ENCODE data around the gene COBL. TPM values are rescaled to one million over a fixed set of nuclear protein-coding genes. Genes with fewer than 3 reads are reported as not detected.

The COBL gene
- polyA plus RNA-seq, 3 donors = not detected

- H3K27ac Mint-ChIP-seq = peak overlapping the region in 1 of 7 donors; percentile 11
- H3K4me1 Mint-ChIP-seq = no peaks in the 10 kb centered on the region
- H3K36me3 Mint-ChIP-seq = no peaks in the 10 kb centered on the region
Observed at GRCh38 chr7:51060536-51060935, 256.1 kb downstream of the COBL start.

GRCh38 chr7:51059504-51060142 is 257.0 kb downstream of the COBL start:
- no peak for DNase-seq
- Histone ChIP-seq H3K9me3 (replicated peaks in 1 of 2; ENCODE audit: control insufficient read depth in 1 of 2, insufficient read depth in 1 of 2, low read length in 2 of 2) (no peaks in the 10 kb centered on the region), H2AFZ (ENCODE audit: insufficient read depth, low read depth, low read length, poor library complexity, severe bottlenecking) (no peak overlapping the region), H3K36me3 (replicated peaks in 1 of 2; ENCODE audit: control insufficient read depth in 1 of 2, insufficient read depth in 2 of 2, low read length in 2 of 2) (no peaks in the 10 kb centered on the region), H4K20me1 (ENCODE audit: insufficient read depth, low read length) (no peaks in the 10 kb centered on the region), H3K4me2 (replicated peaks; ENCODE audit: extremely low read depth, low read length, poor library complexity, severe bottlenecking) (no peak overlapping the region), H3K4me3 (replicated peaks in 1 of 3; ENCODE audit: low read depth in 2 of 3, low read length in 3 of 3) (no peak overlapping the region), H3K4me1 (ENCODE audit: control insufficient read depth in 1 of 2, insufficient read depth in 2 of 2, low read length in 2 of 2) (no peaks in the 10 kb centered on the region), H3K9ac (ENCODE audit: insufficient read depth, low read length, poor library complexity, severe bottlenecking) (no peak overlapping the region), H3K27ac (ENCODE audit: low read depth in 1 of 2, low read length in 2 of 2) (no peak overlapping the region), H3K27me3 (ENCODE audit: control insufficient read depth in 2 of 2, insufficient read depth in 2 of 2, low read length in 2 of 2) (no peaks in the 10 kb centered on the region), H3K79me2 (ENCODE audit: insufficient read depth, low read length) (no peaks in the 10 kb centered on the region)
- H3K27ac Mint-ChIP-seq = no peak overlapping the region
- H3K4me1 Mint-ChIP-seq = no peaks in the 10 kb centered on the region
- TF ChIP-seq CTCF (IDR thresholded peaks at IDR 0.05) = no peak
- peaks cover 0 to 2% (median 0%) of the 10 kb centered on the region in 3 donors for H3K27me3 Mint-ChIP-seq (ENCODE audit: low read depth in 3 of 3)
- no peak overlapping the region for H3K4me3 Mint-ChIP-seq
- WGBS (ENCODE audit: insufficient coverage) = 95% methylated on average over 7 of the region's 9 CpGs
- H3K36me3 Mint-ChIP-seq = no peaks in the 10 kb centered on the region
- H3K9me3 Mint-ChIP-seq = no peaks in the 10 kb centered on the region
- intact Hi-C loops (cut with micrococcal nuclease) = loop anchor here in 1 of 2 donors (10.0 kb wide), 1 partner anchor 965 kb away; the partner anchor contains the start of gene ZPBP

More at GRCh38 chr7:51060536-51060935, 256.1 kb downstream of the COBL start:
- H3K79me2 ChIP-seq (ENCODE audit: insufficient read depth, low read length) = no peaks in the 10 kb centered on the region
- H3K9me3 ChIP-seq (replicated peaks in 1 of 2; ENCODE audit: control insufficient read depth in 1 of 2, insufficient read depth in 1 of 2, low read length in 2 of 2) = no peaks in the 10 kb centered on the region
- intact Hi-C loops (cut with micrococcal nuclease) = loop anchor here in 1 of 2 donors (10.0 kb wide), 1 partner anchor 966 kb away; the partner anchor contains the start of gene ZPBP
- no peak for TF ChIP-seq CTCF (IDR thresholded peaks at IDR 0.05)
- no peak overlapping the region for H2AFZ ChIP-seq (ENCODE audit: insufficient read depth, low read depth, low read length, poor library complexity, severe bottlenecking)
- no peak for DNase-seq
- H3K9ac ChIP-seq (ENCODE audit: insufficient read depth, low read length, poor library complexity, severe bottlenecking) = no peak overlapping the region
- no peaks in the 10 kb centered on the region for H3K9me3 Mint-ChIP-seq
- WGBS (ENCODE audit: insufficient coverage) = 90% methylated on average over 3 of the region's 5 CpGs
- no peaks in the 10 kb centered on the region for H4K20me1 ChIP-seq (ENCODE audit: insufficient read depth, low read length)
- no peaks in the 10 kb centered on the region for H3K4me1 ChIP-seq (ENCODE audit: control insufficient read depth in 1 of 2, insufficient read depth in 2 of 2, low read length in 2 of 2)
- no peaks in the 10 kb centered on the region for H3K36me3 ChIP-seq (replicated peaks in 1 of 2; ENCODE audit: control insufficient read depth in 1 of 2, insufficient read depth in 2 of 2, low read length in 2 of 2)
- no peak overlapping the region for H3K4me3 Mint-ChIP-seq
- H3K4me2 ChIP-seq (replicated peaks; ENCODE audit: extremely low read depth, low read length, poor library complexity, severe bottlenecking) = no peak overlapping the region
- H3K4me3 ChIP-seq (replicated peaks in 1 of 3; ENCODE audit: low read depth in 2 of 3, low read length in 3 of 3) = no peak overlapping the region
- no peak overlapping the region for H3K27ac ChIP-seq (ENCODE audit: low read depth in 1 of 2, low read length in 2 of 2)
- H3K27me3 ChIP-seq (ENCODE audit: control insufficient read depth in 2 of 2, insufficient read depth in 2 of 2, low read length in 2 of 2) = no peaks in the 10 kb centered on the region
- peaks cover 0 to 2% (median 0%) of the 10 kb centered on the region in 3 donors for H3K27me3 Mint-ChIP-seq (ENCODE audit: low read depth in 3 of 3)

Data from CD14-positive monocyte (primary cell).